RWPE1 (cell line): ENCODE measurements around the gene CAMK1D.

Experiments
- CTCF ChIA-PET: fragments of 350-600 bp; sonication (Branson Sonifier 250); formaldehyde crosslinking; extraction: SDS; loops from one replicate; lab custom pipeline; 2021; lab: Yijun Ruan, JAX
- POLR2A ChIA-PET: fragments of 400-600 bp; formaldehyde crosslinking; extraction: SDS; loops from one replicate; lab custom pipeline; 2020; ENCODE audit warnings: antibody characterized with exemption; ENCODE audit not compliant: low non-redundant PET; lab: Yijun Ruan, JAX
- DNase-seq: peaks from one replicate; pipeline ENCODE4 v3.0.0; 2012; ENCODE audit warnings: low spot score
- H3K27ac ChIP-seq: fragments of 450-650 bp; 2 replicates; pipeline ENCODE4 v1.5.1; 2017
- CTCF ChIP-seq: fragments of 450-650 bp; conservative IDR thresholded peaks from 2 replicates; pipeline ENCODE4 v1.5.1; 2017; ENCODE audit warnings: low read depth, mild to moderate bottlenecking

CAMK1D gene

DNA sequence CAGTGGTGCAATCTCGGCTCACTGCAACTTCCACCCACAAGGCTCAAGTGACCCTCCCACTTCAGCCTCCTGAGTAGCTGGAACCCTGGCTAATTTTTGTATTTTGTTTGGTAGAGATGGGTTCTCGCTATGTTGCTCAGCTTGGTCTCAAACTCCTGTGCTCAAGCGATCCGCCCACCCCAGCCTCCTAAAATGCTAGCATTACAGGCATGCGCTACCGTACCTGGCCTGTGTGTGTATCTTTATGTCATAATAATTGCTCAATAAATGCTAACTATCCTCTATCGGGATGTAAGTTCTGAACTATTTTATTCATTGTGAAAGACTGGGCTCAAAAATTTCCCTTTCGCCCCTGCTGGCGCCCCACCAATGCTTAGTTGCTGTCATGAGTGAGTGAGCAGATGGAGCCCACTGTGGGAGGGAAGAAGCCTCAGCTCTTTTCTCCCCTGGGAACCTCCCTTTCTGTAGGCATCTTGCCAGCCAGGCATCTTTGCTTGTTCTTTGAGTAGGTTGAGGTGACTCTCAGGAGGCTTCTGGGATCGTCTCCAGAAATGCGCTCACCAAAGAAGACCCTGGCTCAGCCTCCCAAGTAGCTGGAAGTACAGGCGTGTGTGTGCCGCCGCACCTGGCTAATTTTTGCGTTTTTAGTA is 38.3 kb downstream of the CAMK1D start:
- CTCF ChIA-PET, result no interaction called here
- POLR2A ChIA-PET, result no interaction called here
- no peak for TF ChIP-seq CTCF
- no peak for DNase-seq
- no peak overlapping the region for H3K27ac ChIP-seq

GRCh38 chr10:12388671-12389070 is 39.3 kb downstream of the CAMK1D start:
- no peak for DNase-seq
- H3K27ac ChIP-seq, result no peak overlapping the region
- POLR2A ChIA-PET, result no interaction called here
- TF ChIP-seq CTCF, result no peak
- CTCF ChIA-PET, result no interaction called here

- CTCF ChIA-PET, result no interaction called here
- no peak overlapping the region for H3K27ac ChIP-seq
- POLR2A ChIA-PET, result no interaction called here
- TF ChIP-seq CTCF, result no peak
- no peak for DNase-seq
Observed at GRCh38 chr10:12389154-12389734, 39.9 kb downstream of the CAMK1D start.

GRCh38 chr10:12390733-12391132 is 41.4 kb downstream of the CAMK1D start:
- ChIA-PET POLR2A (no interaction called here), CTCF (interaction anchor here (0.6 kb wide), 2 partner anchors 111 to 213 kb away, joined by 3 read pairs; no protein-coding TSS in a partner anchor)
- DNase-seq, result no peak
- no peak overlapping the region for H3K27ac ChIP-seq
- TF ChIP-seq CTCF, result no peak

- DNase-seq, result no peak
- ChIA-PET POLR2A (no interaction called here), CTCF (interaction anchor here (0.6 kb wide), 1 partner anchor 111 kb away, joined by 3 read pairs; no protein-coding TSS in a partner anchor)
- no peak overlapping the region for H3K27ac ChIP-seq
- no peak for TF ChIP-seq CTCF
Observed at GRCh38 chr10:12391206-12391605, 41.9 kb downstream of the CAMK1D start.

DNA sequence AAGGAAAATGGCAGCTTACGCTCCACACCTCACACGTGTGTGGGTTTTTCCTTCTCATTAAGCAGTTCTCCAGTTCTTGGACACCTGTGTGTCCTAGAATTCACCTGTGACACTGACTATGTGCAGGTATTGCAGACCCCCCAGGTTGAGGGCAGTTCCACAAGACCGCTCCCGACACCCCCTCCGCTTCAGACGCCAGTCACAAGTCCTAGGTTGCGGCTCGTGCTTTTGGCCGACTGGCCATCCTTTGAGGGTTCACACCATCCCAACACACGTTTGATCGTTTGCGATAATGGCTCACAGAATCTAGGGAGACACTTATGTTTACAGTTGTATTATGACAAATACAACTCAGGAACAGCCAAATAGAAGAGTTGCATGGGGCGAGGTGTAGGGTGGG is 44.5 kb downstream of the CAMK1D start:
- no peak for DNase-seq
- TF ChIP-seq CTCF, result no peak
- no peak overlapping the region for H3K27ac ChIP-seq
- CTCF ChIA-PET, result no interaction called here
- POLR2A ChIA-PET, result no interaction called here
